ENCODE results near the gene GAS2L3. TPM values are rescaled to one million over a fixed set of nuclear protein-coding genes. Genes with fewer than 3 reads are reported as not detected.

GAS2L3 gene
- total and polyA plus RNA-seq, 2 donors (not counting 1 experiment from before 2014, with no cell fraction given): 0.10 TPM; not detected in 1

DNA sequence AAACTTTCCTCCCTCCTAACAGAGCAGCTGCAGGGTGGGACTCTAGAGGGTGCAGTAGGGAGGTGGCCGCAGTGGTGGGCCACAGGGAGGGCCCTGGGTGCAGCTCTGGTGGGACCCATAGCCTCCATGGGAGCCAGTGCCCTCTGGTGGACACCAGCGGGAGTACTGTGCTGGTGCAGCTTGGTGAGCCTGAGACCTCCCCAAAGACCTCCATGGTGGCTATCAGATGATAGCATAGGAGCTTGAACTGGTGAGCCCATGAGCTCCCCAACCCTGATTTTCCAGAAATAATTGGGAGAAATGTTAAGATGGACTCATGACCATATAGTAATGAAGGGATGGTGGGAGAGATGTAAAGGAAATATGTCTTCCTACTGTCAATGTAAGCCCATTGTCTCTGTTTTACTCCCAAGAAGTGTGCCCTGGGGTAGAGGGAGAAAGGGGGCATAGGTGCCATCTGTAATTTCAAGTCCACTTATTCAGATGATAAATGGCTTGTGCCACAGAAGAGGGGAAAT lies 98.7 kb downstream of the GAS2L3 start:
- TF ChIP-seq EZH2 (IDR thresholded peaks at IDR 0.05; ENCODE audit: borderline replicate concordance, insufficient read depth, low read depth, low read length, poor library complexity, severe bottlenecking) (no peak), CTCF (IDR thresholded peaks at IDR 0.05) (peak; percentile 54)
- Mint-ChIP-seq H3K27me3 (peaks cover 10% of the 10 kb centered on the region), H3K4me1 (no peaks in the 10 kb centered on the region), H3K27ac (no peak overlapping the region), H3K9me3 (ENCODE audit: insufficient read depth) (no peaks in the 10 kb centered on the region), H3K4me3 (no peak overlapping the region)
- CTCF ChIA-PET: interaction anchor here (0.8 to 2.7 kb wide), 5 partner anchors 11 to 440 kb away, joined by 3 to 12 read pairs (median 4); no protein-coding TSS in a partner anchor
- peaks cover 0 to 7% (median 0%) of the 10 kb centered on the region in 3 donors for H3K9me3 ChIP-seq (ENCODE audit: control extremely low read depth in 1 of 3, control insufficient read depth in 2 of 3, insufficient read depth in 1 of 3, low read length in 2 of 3)
- no peak overlapping the region for H3K4me2 ChIP-seq (replicated peaks; ENCODE audit: low read depth, low read length, poor library complexity, severe bottlenecking)
- POLR2A ChIA-PET: no interaction called here
- no peak overlapping the region for H3K27ac ChIP-seq (ENCODE audit: low read length in 2 of 2)
- H2AFZ ChIP-seq (ENCODE audit: insufficient read depth, low read depth, low read length, poor library complexity, severe bottlenecking): no peak overlapping the region
- 63% methylated on average over 2 of the region's 2 CpGs for WGBS (ENCODE audit: insufficient coverage)
- H3K79me2 ChIP-seq (ENCODE audit: control insufficient read depth, insufficient read depth, low read length): no peaks in the 10 kb centered on the region
- H3K4me3 ChIP-seq (ENCODE audit: control extremely low read depth in 1 of 5, extremely low read depth in 1 of 5, insufficient read depth in 1 of 5, low read depth in 2 of 5, low read length in 4 of 5): no peak overlapping the region
- H3K9ac ChIP-seq (ENCODE audit: low read length): no peak overlapping the region
- ATAC-seq (ENCODE audit: low read depth): no peak
- intact Hi-C loops (cut with micrococcal nuclease): no loop called here
- H4K20me1 ChIP-seq (ENCODE audit: control insufficient read depth, insufficient read depth, low read length, poor library complexity, severe bottlenecking): no peaks in the 10 kb centered on the region
- H3K27me3 ChIP-seq (replicated peaks in 1 of 4; ENCODE audit: control extremely low read depth in 1 of 4, control insufficient read depth in 3 of 4, insufficient read depth in 4 of 4, low read length in 3 of 4): no peaks in the 10 kb centered on the region
- DNase-seq: peak; percentile 16
- H3K36me3 ChIP-seq (replicated peaks in 1 of 2; ENCODE audit: control extremely low read depth in 1 of 2, control insufficient read depth in 1 of 2, extremely low read depth in 1 of 2, insufficient read depth in 2 of 2, low read length in 1 of 2): no peaks in the 10 kb centered on the region
- H3K4me1 ChIP-seq (ENCODE audit: control insufficient read depth in 2 of 2, insufficient read depth in 2 of 2, low read length in 2 of 2): no peaks in the 10 kb centered on the region

DNA sequence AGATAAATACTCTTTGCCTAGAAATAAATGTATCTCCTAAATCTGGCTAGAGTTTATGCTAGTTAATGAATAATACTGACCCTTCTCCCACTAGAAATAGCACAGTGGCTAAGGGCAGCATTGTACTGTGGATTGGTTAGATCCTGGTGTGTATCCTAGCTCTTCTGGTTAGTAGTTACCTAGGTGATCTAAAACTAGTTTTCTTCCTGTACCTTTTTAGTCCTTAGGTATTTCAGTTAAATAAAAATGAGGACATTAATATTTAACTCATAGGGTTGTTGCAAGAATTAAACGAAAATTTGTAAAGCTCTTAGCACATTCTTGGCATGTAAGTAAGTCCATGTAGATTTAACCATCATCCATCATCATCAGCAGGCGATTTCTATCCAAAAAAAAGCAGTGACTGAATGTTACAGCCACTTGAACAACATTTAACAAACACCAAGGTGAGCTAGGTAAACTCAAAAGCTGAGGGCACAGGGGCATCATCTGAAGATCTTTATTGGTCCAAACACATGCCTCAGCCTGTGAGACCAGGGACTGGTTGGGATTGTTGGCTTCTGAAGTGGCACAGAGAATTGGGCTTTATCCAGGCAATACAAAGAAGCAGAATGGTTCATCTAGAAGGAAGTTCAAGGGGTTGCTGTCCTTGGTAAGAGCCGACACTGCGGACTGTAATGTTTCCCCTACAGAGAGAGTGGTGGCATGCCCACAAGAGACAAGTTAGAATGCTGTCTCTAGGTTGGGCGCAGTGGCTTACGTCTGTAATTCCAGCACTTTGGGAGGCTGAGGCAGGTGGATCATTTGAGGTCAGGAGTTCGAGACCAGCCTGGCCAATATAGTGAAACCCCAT lies 100.8 kb downstream of the GAS2L3 start:
- ATAC-seq (ENCODE audit: low read depth) (no peak), DNase-seq (no peak)
- Mint-ChIP-seq H3K27me3 (peaks cover 16% of the 10 kb centered on the region), H3K9me3 (ENCODE audit: insufficient read depth) (no peaks in the 10 kb centered on the region), H3K27ac (no peak overlapping the region), H3K4me3 (no peak overlapping the region), H3K4me1 (no peaks in the 10 kb centered on the region)
- WGBS (ENCODE audit: insufficient coverage): 37% methylated on average over 3 of the region's 7 CpGs
- Histone ChIP-seq H3K4me1 (ENCODE audit: control insufficient read depth in 2 of 2, insufficient read depth in 2 of 2, low read length in 2 of 2) (no peaks in the 10 kb centered on the region), H4K20me1 (ENCODE audit: control insufficient read depth, insufficient read depth, low read length, poor library complexity, severe bottlenecking) (no peaks in the 10 kb centered on the region), H2AFZ (ENCODE audit: insufficient read depth, low read depth, low read length, poor library complexity, severe bottlenecking) (no peak overlapping the region), H3K79me2 (ENCODE audit: control insufficient read depth, insufficient read depth, low read length) (no peaks in the 10 kb centered on the region), H3K36me3 (replicated peaks in 1 of 2; ENCODE audit: control extremely low read depth in 1 of 2, control insufficient read depth in 1 of 2, extremely low read depth in 1 of 2, insufficient read depth in 2 of 2, low read length in 1 of 2) (no peaks in the 10 kb centered on the region), H3K9ac (ENCODE audit: low read length) (no peak overlapping the region), H3K9me3 (ENCODE audit: control extremely low read depth in 1 of 3, control insufficient read depth in 2 of 3, insufficient read depth in 1 of 3, low read length in 2 of 3) (peaks cover 0 to 3% (median 0%) of the 10 kb centered on the region in 3 donors), H3K27ac (ENCODE audit: low read length in 2 of 2) (no peak overlapping the region), H3K4me2 (replicated peaks; ENCODE audit: low read depth, low read length, poor library complexity, severe bottlenecking) (no peak overlapping the region), H3K27me3 (replicated peaks in 1 of 4; ENCODE audit: control extremely low read depth in 1 of 4, control insufficient read depth in 3 of 4, insufficient read depth in 4 of 4, low read length in 3 of 4) (no peaks in the 10 kb centered on the region), H3K4me3 (ENCODE audit: control extremely low read depth in 1 of 5, extremely low read depth in 1 of 5, insufficient read depth in 1 of 5, low read depth in 2 of 5, low read length in 4 of 5) (no peak overlapping the region)
- intact Hi-C loops (cut with micrococcal nuclease): no loop called here
- ChIA-PET CTCF (interaction anchor here (0.7 to 1.3 kb wide), 3 partner anchors 9 to 52 kb away, joined by 3 to 4 read pairs (median 3); no protein-coding TSS in a partner anchor), POLR2A (no interaction called here)
- TF ChIP-seq CTCF (IDR thresholded peaks at IDR 0.05) (no peak), EZH2 (IDR thresholded peaks at IDR 0.05; ENCODE audit: borderline replicate concordance, insufficient read depth, low read depth, low read length, poor library complexity, severe bottlenecking) (no peak)
